H9 (cell line): ENCODE results near the gene GOLGA1. TPM values are rescaled to one million over a fixed set of nuclear protein-coding genes. Genes with fewer than 3 reads are reported as not detected.

ENCODE experiments used
- DNase-seq: peaks from one replicate; pipeline ENCODE4 v3.0.0-alpha.2; 2017
- H2AFZ ChIP-seq: one replicate; pipeline ENCODE4 v1.6.1; 2013; ENCODE audit warnings: mild to moderate bottlenecking, low read length, control low read depth, moderate library complexity
- H2AK5ac ChIP-seq: 2 replicates; pipeline ENCODE4 v1.6.1; 2013; ENCODE audit warnings: low read length, control low read depth, mixed read lengths; ENCODE audit not compliant: insufficient read length
- H2BK120ac ChIP-seq: one replicate; pipeline ENCODE4 v1.6.1; 2013; ENCODE audit warnings: low read depth, mild to moderate bottlenecking, low read length, control low read depth, inconsistent platforms; ENCODE audit not compliant: poor library complexity, severe bottlenecking
- H2BK12ac ChIP-seq: 2 replicates; pipeline ENCODE4 v1.6.1; 2013; ENCODE audit warnings: low read length, control low read depth, mixed read lengths, low read depth; ENCODE audit not compliant: insufficient read length
- H2BK15ac ChIP-seq: 2 replicates; pipeline ENCODE4 v1.6.1; 2013; ENCODE audit warnings: low read depth, low read length, control low read depth
- H2BK20ac ChIP-seq: one replicate; pipeline ENCODE4 v1.6.1; 2013; ENCODE audit warnings: low read depth, mild to moderate bottlenecking, low read length, control low read depth, inconsistent platforms; ENCODE audit not compliant: poor library complexity, severe bottlenecking
- H2BK5ac ChIP-seq: 2 replicates; pipeline ENCODE4 v1.6.1; 2013; ENCODE audit warnings: low read length, control low read depth, mixed read lengths; ENCODE audit not compliant: insufficient read length
- H3K14ac ChIP-seq: 2 replicates; pipeline ENCODE4 v1.6.1; 2013; ENCODE audit warnings: low read length, control low read depth; ENCODE audit not compliant: insufficient read depth
- H3K18ac ChIP-seq: 2 replicates; pipeline ENCODE4 v1.6.1; 2013; ENCODE audit warnings: low read depth, mild to moderate bottlenecking, mixed read lengths, low read length, control low read depth; ENCODE audit not compliant: insufficient read length
- H3K23ac ChIP-seq: 2 replicates; pipeline ENCODE4 v1.6.1; 2013; ENCODE audit warnings: low read length, control low read depth, mixed read lengths, low read depth; ENCODE audit not compliant: insufficient read length
- H3K23me2 ChIP-seq: 2 replicates; pipeline ENCODE4 v1.6.1; 2013; ENCODE audit warnings: low read depth, mild to moderate bottlenecking, mixed read lengths, low read length, control low read depth; ENCODE audit not compliant: insufficient read length, poor library complexity, severe bottlenecking
- H3K27ac ChIP-seq: 2 replicates; pipeline ENCODE4 v1.5.1; 2013; ENCODE audit warnings: low read length, control low read depth, mixed read lengths, low read depth; ENCODE audit not compliant: insufficient read length
- H3K27me3 ChIP-seq: 2 replicates; pipeline ENCODE4 v1.6.1; 2013; ENCODE audit warnings: low read length, control low read depth, inconsistent platforms; ENCODE audit not compliant: insufficient read depth
- H3K4ac ChIP-seq: 2 replicates; pipeline ENCODE4 v1.6.1; 2013; ENCODE audit warnings: low read depth, mild to moderate bottlenecking, control low read depth, inconsistent platforms, low read length, moderate library complexity
- H3K4me1 ChIP-seq: 2 replicates; pipeline ENCODE4 v1.6.1; 2013; ENCODE audit warnings: low read length, control low read depth, inconsistent platforms; ENCODE audit not compliant: insufficient read depth
- H3K4me2 ChIP-seq: 2 replicates; pipeline ENCODE4 v1.6.1; 2013; ENCODE audit warnings: low read length, control low read depth, mixed read lengths; ENCODE audit not compliant: insufficient read length, insufficient read depth
- H3K56ac ChIP-seq: 2 replicates; pipeline ENCODE4 v1.6.1; 2013; ENCODE audit warnings: low read depth, mild to moderate bottlenecking, mixed read lengths, low read length, control low read depth; ENCODE audit not compliant: insufficient read length
- H3K79me1 ChIP-seq: 2 replicates; pipeline ENCODE4 v1.6.1; 2013; ENCODE audit warnings: low read depth, mild to moderate bottlenecking, moderate library complexity, low read length, control low read depth, inconsistent platforms; ENCODE audit not compliant: insufficient read depth, poor library complexity, severe bottlenecking
- H3K79me2 ChIP-seq: 2 replicates; pipeline ENCODE4 v1.6.1; 2013; ENCODE audit warnings: low read length, control low read depth, inconsistent platforms; ENCODE audit not compliant: insufficient read depth
- H3K9ac ChIP-seq: 2 replicates; pipeline ENCODE4 v1.6.1; 2013; ENCODE audit warnings: low read length, control low read depth, mixed read lengths; ENCODE audit not compliant: insufficient read length; ENCODE audit errors: extremely low read depth
- H3K9me3 ChIP-seq: one replicate; pipeline ENCODE4 v1.6.1; 2013; ENCODE audit warnings: low read depth, low read length, inconsistent platforms; ENCODE audit not compliant: control insufficient read depth
- H3T11ph ChIP-seq: one replicate; pipeline ENCODE4 v1.6.1; 2013; ENCODE audit warnings: mild to moderate bottlenecking, low read length, control low read depth, inconsistent platforms
- H4K20me1 ChIP-seq: one replicate; pipeline ENCODE4 v1.6.1; 2013; ENCODE audit not compliant: control insufficient read depth, insufficient read length, insufficient read depth
- H4K5ac ChIP-seq: 2 replicates; pipeline ENCODE4 v1.6.1; 2013; ENCODE audit warnings: low read depth, mild to moderate bottlenecking, mixed read lengths, low read length, control low read depth; ENCODE audit not compliant: insufficient read length
- H4K8ac ChIP-seq: replicated peaks from 2 replicates; pipeline ENCODE4 v1.6.1; 2013; ENCODE audit warnings: low read length, control low read depth, mixed read lengths, low read depth; ENCODE audit not compliant: insufficient read length
- H4K91ac ChIP-seq: 2 replicates; pipeline ENCODE4 v1.6.1; 2013; ENCODE audit warnings: low read depth, mild to moderate bottlenecking, moderate library complexity, mixed read lengths, low read length, control low read depth; ENCODE audit not compliant: insufficient read length
- H3K27ac Mint-ChIP-seq, 3 experiments: 2 replicates in 2 of 3; 3 replicates in 1 of 3; pipeline ENCODE4 v1.8.0; 2020 to 2021; ENCODE audit warnings: mixed read lengths in 3 of 3, mild to moderate bottlenecking in 1 of 3, moderate library complexity in 1 of 3
- H3K27me3 Mint-ChIP-seq: 2 replicates; pipeline ENCODE4 v1.8.0; 2021; ENCODE audit warnings: low read depth, mild to moderate bottlenecking, moderate library complexity, mixed read lengths
- H3K36me3 Mint-ChIP-seq, 3 experiments: 2 replicates in 2 of 3; 3 replicates in 1 of 3; pipeline ENCODE4 v1.8.0; 2020 to 2021; ENCODE audit warnings: low read depth in 3 of 3, mixed read lengths in 3 of 3; ENCODE audit not compliant: insufficient read depth in 1 of 3
- H3K4me1 Mint-ChIP-seq, 2 experiments: 2 replicates each; pipeline ENCODE4 v1.8.0; 2020; ENCODE audit warnings: mixed read lengths in 2 of 2
- H3K4me3 Mint-ChIP-seq, 2 experiments: 2 replicates in 1 of 2; 3 replicates in 1 of 2; pipeline ENCODE4 v1.8.0; 2020 to 2021; ENCODE audit warnings: mild to moderate bottlenecking in 2 of 2, mixed read lengths in 2 of 2, moderate library complexity in 1 of 2
- H3K9me3 Mint-ChIP-seq, 2 experiments: 2 replicates in 1 of 2; 3 replicates in 1 of 2; pipeline ENCODE4 v1.8.0; 2020; ENCODE audit warnings: mild to moderate bottlenecking in 2 of 2, mixed read lengths in 2 of 2, moderate library complexity in 1 of 2
- CTCF ChIP-seq: fragments of 200-600 bp; sonication (generic); conservative IDR thresholded peaks from 3 replicates; pipeline ENCODE4 v1.8.0; 2021; ENCODE audit warnings: antibody characterized with exemption, mild to moderate bottlenecking
- WGBS: extraction: QIAGEN DNeasy Blood & Tissue Kit; methylation state at CpG from one replicate; pipeline ENCODE4 v1.1.7; 2013; ENCODE audit warnings: missing lambda C conversion rate, low lambda C conversion rate, mixed read lengths; ENCODE audit not compliant: insufficient read length; ENCODE audit errors: extremely low coverage; 5-methylcytosine and 5-hydroxymethylcytosine counted together
- total RNA-seq: library from RNA; stranded (reverse); gene quantifications from 2 replicates; pipeline ENCODE4 v1.2.1, GENCODE V29; 2021

GOLGA1 gene
- total RNA-seq, 1 experiment from 2014 or later = 7.6 TPM

DNA sequence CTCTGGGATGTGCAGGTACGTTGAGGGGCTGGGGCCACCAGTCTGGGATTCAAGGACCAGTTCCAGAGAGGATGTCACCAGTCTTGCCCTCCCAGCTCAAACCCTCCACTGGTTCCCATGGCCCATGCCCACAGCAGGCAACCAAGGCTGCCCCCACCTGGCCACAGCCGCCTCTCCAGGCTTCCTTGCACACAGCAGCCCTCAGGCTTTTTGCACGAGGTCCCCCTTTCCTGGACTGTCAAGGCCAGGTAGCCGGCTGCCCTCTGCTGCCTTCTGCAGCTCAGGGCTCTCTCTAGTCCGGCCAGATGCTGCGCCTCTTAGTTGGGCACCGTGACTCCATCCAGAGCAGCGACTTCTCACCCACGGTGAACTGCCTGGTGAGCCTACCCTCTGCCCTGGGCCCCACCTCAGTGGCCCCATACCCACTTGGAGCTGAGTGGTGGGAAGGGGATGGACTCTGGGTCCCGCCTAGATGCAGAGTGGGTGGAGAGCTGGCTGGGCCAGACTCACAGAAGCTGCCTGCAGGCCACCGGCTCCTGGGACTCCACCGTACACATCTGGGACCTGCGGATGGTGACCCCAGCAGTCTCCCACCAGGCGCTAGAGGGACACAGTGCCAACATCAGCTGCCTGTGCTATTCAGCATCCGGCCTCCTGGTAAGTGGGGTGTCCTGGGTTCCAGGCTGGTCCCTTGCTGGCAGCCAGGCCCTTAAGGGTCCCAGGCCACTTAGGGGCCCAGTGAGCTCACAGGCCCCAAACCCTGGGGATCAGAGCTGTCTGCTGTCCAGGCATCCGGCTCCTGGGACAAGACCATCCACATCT is 84.7 kb downstream of the GOLGA1 start:
- Histone ChIP-seq H3K27ac (no peak overlapping the region), H3T11ph (no peak overlapping the region), H3K14ac (no peak overlapping the region), H2BK12ac (no peak overlapping the region), H4K91ac (no peak overlapping the region), H3K9ac (no peak overlapping the region), H2AFZ (no peak overlapping the region), H3K9me3 (no peaks in the 10 kb centered on the region), H4K8ac (no peak overlapping the region), H2BK20ac (no peak overlapping the region), H3K4ac (no peak overlapping the region), H2BK120ac (no peak overlapping the region), H3K56ac (no peak overlapping the region), H3K4me1 (peaks cover 7% of the 10 kb centered on the region; the same call in 1 of the 2 replicates), H3K18ac (no peak overlapping the region), H4K5ac (no peak overlapping the region), H3K79me1 (peaks cover 4% of the 10 kb centered on the region), H3K79me2 (peaks cover 16% of the 10 kb centered on the region; the same call in 1 of the 2 replicates), H3K27me3 (no peaks in the 10 kb centered on the region), H3K23ac (no peak overlapping the region), H2BK5ac (no peak overlapping the region), H4K20me1 (no peaks in the 10 kb centered on the region), H2BK15ac (no peak overlapping the region), H3K4me2 (no peak overlapping the region), H2AK5ac (no peak overlapping the region), H3K23me2 (peaks cover 11% of the 10 kb centered on the region)
- Mint-ChIP-seq H3K36me3 (peaks cover 40 to 46% (median 41%) of the 10 kb centered on the region in 3 experiments), H3K27me3 (no peaks in the 10 kb centered on the region; the same call in 1 of the 2 replicates), H3K27ac (no peak overlapping the region), H3K4me3 (no peak overlapping the region), H3K9me3 (no peaks in the 10 kb centered on the region), H3K4me1 (peaks cover 18 to 26% of the 10 kb centered on the region in 2 experiments)
- DNase-seq = peak; percentile 89
- WGBS = no CpG with 5 or more reads among the region's 16 CpGs
- peak; percentile 70 for TF ChIP-seq CTCF
